ENCODE measurements around the gene SNX19. TPM values are rescaled to one million over a fixed set of nuclear protein-coding genes. Genes with fewer than 3 reads are reported as not detected.

SNX19 gene
- total RNA-seq: 100 to 1,000 TPM in 1 of 9 donors, 10 to 100 TPM in 8; 49.6 to 102 (median 68.5) TPM
- polyA plus RNA-seq: 10 to 100 TPM; 13.6 to 72.4 (median 20.8) TPM
- long read RNA-seq, donor 1, partial matches to known transcripts: 5 of 6 reads
- long read RNA-seq, donor 1, other reads (novel, unspliced or antisense): 0 of 6 reads
- long read RNA-seq, donor 2, full-length matches to known transcripts: 5 of 5 reads
- long read RNA-seq, donor 2, partial matches to known transcripts: 0 of 5 reads
- long read RNA-seq, donor 2, other reads (novel, unspliced or antisense): 0 of 5 reads
- long read RNA-seq, donor 3, full-length matches to known transcripts: 3 of 8 reads
- long read RNA-seq, donor 3, partial matches to known transcripts: 5 of 8 reads
- long read RNA-seq, donor 3, other reads (novel, unspliced or antisense): 0 of 8 reads
- long read RNA-seq, donor 4, partial matches to known transcripts: 0 of 7 reads
- long read RNA-seq, donor 4, other reads (novel, unspliced or antisense): 6 of 7 reads
- long read RNA-seq, donor 5, full-length matches to known transcripts: 49 of 77 reads
- long read RNA-seq, donor 5, partial matches to known transcripts: 4 of 77 reads
- long read RNA-seq, donor 5, other reads (novel, unspliced or antisense): 24 of 77 reads
- long read RNA-seq, donor 6, partial matches to known transcripts: 0 of 8 reads
- long read RNA-seq, donor 6, other reads (novel, unspliced or antisense): 5 of 8 reads
- long read RNA-seq, donor 7, partial matches to known transcripts: 0 of 2 reads
- long read RNA-seq, donor 7, other reads (novel, unspliced or antisense): 0 of 2 reads
- long read RNA-seq, donor 8, full-length matches to known transcripts: 5 of 14 reads
- long read RNA-seq, donor 8, partial matches to known transcripts: 9 of 14 reads
- long read RNA-seq, donor 8, other reads (novel, unspliced or antisense): 0 of 14 reads
- long read RNA-seq, donor 9, full-length matches to known transcripts: 3 of 3 reads
- long read RNA-seq, donor 9, partial matches to known transcripts: 0 of 3 reads
- long read RNA-seq, donor 9, other reads (novel, unspliced or antisense): 0 of 3 reads
- long read RNA-seq, donor 10, partial matches to known transcripts: 0 of 1 reads
- long read RNA-seq, donor 10, other reads (novel, unspliced or antisense): 0 of 1 reads

- Histone ChIP-seq H3K4me1 (replicated peaks in 1 of 2) (peaks cover 12% of the 10 kb centered on the region in 2 donors), H3K27ac (peak within 1 kb of the TSS in 4 of 5 donors; percentile 79 to 93 (median 86)), H3K4me3 (peak within 1 kb of the TSS; percentile 55 to 93 (median 82)), H3K9me3 (replicated peaks in 1 of 3) (no peaks in the 10 kb centered on the region), H3K27me3 (no peaks in the 10 kb centered on the region), H3K36me3 (replicated peaks in 1 of 2) (peaks cover 0 to 9% of the 10 kb centered on the region in 2 donors)
- intact Hi-C loops (cut with DNase I): no loop called here
- 0 to 1% (median 1%) methylated on average over 12 to 72 of the region's 72 CpGs for WGBS, 4 donors
- peak; percentile 88 to 95 (median 92) for DNase-seq
- TF ChIP-seq CTCF (IDR thresholded peaks at IDR 0.05) (peak; percentile 64 to 98 (median 86)), POLR2A (IDR thresholded peaks at IDR 0.05) (peak; percentile 91 to 93)
Observed at GRCh38 chr11:130916238-130916855, at the start of gene SNX19. Gene SNX19 (minus strand): TSS chr11:130916479. CDS start chr11:130915939, 540 bp downstream.

GRCh38 chr11:130964058-130964792 is 47.9 kb upstream of the SNX19 start:
- DNase-seq: no peak
- Histone ChIP-seq H3K4me3 (no peak overlapping the region), H3K27ac (no peak overlapping the region), H3K36me3 (replicated peaks in 1 of 2) (no peaks in the 10 kb centered on the region), H3K9me3 (replicated peaks in 1 of 3) (no peaks in the 10 kb centered on the region), H3K27me3 (no peaks in the 10 kb centered on the region), H3K4me1 (replicated peaks in 1 of 2) (no peaks in the 10 kb centered on the region)
- WGBS, 4 donors: 82 to 85% (median 83%) methylated on average over 6 of the region's 6 CpGs
- intact Hi-C loops (cut with DNase I): no loop called here
- TF ChIP-seq POLR2A (IDR thresholded peaks at IDR 0.05) (no peak), CTCF (IDR thresholded peaks at IDR 0.05) (no peak)

GRCh38 chr11:130947889-130948288 is 31.6 kb upstream of the SNX19 start:
- Histone ChIP-seq H3K4me1 (replicated peaks in 1 of 2) (no peaks in the 10 kb centered on the region), H3K4me3 (no peak overlapping the region), H3K27ac (no peak overlapping the region), H3K36me3 (replicated peaks in 1 of 2) (no peaks in the 10 kb centered on the region), H3K27me3 (no peaks in the 10 kb centered on the region), H3K9me3 (replicated peaks in 1 of 3) (no peaks in the 10 kb centered on the region)
- intact Hi-C loops (cut with DNase I): no loop called here
- DNase-seq: no peak
- whole genome bisulfite sequencing, 4 donors: 71 to 80% (median 78%) methylated on average over 6 of the region's 6 CpGs
- no peak for TF ChIP-seq CTCF (IDR thresholded peaks at IDR 0.05)
- TF ChIP-seq POLR2A (IDR thresholded peaks at IDR 0.05): no peak

Measured in adrenal gland (tissue), 19 donors.